Stimulated activated CD8-positive, alpha-beta memory T cell treated with anti-CD3 and anti-CD28 coated beads, Interleukin-7, amount 100 ng/mL, for 48 hours (primary cell): ENCODE results near the gene ESM1.
"Not testable (repeated sequence)": the region's sequence is repeated elsewhere in the genome, so short reads cannot be mapped to it uniquely, and the experiment has no call there.

ENCODE experiments used
- DNase-seq, 2 donors: peaks; one replicate each; pipeline ENCODE4 v3.0.0-alpha.2; 2020; ENCODE audit warnings: low read depth in 1 of 2; ENCODE audit errors: extremely low read depth in 1 of 2

Gene ESM1, protein sequence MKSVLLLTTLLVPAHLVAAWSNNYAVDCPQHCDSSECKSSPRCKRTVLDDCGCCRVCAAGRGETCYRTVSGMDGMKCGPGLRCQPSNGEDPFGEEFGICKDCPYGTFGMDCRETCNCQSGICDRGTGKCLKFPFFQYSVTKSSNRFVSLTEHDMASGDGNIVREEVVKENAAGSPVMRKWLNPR

DNA sequence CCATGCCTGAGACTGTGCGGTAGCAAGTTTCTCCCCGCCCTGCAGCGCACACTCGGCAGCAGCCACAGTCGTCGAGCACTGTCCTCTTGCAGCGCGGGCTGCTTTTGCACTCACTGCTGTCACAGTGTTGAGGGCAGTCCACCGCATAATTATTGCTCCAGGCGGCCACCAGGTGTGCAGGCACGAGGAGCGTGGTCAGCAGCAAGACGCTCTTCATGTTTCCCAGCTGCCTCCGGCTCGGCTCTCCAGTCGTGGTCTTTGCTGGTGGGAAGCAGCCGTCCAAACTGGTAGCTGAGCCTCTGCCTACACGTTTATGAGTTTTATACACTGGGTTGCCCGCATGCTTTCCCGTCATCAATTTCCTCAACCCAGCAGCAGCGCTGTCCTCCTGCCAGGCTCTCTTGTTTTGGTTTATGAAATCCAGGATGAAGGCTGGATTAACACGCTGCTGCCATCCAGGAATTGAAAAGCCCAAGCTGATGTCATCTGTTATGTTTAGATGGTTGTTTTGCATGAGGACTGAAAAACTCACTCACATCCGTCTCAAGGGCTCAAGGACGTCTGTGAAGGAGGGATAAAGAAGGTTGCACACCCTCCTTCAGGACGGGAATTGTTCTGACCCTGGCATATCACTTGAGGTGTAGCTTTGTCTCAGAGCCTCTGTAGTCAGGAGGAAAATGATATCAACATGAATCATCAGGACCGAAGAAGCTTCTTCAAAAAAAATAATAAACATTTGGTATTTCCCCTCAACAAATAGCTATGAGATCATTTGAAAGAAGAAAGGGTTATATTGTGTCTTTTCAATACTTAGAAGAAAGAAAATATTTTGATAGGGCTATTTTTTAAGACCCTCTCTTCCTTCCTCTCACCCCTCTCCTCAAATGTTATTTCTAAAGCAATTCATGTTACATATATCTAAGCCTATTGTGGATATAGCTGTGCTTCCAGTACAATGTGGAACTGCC lies at the start of gene ESM1:
Gene ESM1, minus strand, starts transcription at position 293 of the 968 bp plus-strand sequence. Its CDS starts 76 bp downstream, at position 217.
- no peak for DNase-seq

- no peak for DNase-seq
Measured at GRCh38 chr5:55033568-55033967, 48.2 kb upstream of the ESM1 start.

DNA sequence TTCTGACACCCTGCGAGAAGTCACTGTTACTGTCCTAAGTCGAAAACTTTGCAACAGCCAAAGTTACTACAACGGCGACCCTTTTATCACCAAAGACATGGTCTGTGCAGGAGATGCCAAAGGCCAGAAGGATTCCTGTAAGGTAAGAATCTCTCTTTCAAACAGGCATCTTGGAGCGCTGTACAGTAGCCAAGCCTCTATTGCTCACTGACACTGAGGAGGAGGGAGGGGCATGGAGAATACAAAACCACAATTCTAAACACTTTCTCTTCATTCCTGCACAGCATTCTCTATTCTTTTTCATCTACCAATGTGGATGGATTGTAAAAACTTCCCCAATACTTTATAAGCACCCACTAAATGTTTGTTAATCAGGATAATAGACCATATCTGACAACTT lies 46.1 kb upstream of the ESM1 start:
- DNase-seq = no peak

DNA sequence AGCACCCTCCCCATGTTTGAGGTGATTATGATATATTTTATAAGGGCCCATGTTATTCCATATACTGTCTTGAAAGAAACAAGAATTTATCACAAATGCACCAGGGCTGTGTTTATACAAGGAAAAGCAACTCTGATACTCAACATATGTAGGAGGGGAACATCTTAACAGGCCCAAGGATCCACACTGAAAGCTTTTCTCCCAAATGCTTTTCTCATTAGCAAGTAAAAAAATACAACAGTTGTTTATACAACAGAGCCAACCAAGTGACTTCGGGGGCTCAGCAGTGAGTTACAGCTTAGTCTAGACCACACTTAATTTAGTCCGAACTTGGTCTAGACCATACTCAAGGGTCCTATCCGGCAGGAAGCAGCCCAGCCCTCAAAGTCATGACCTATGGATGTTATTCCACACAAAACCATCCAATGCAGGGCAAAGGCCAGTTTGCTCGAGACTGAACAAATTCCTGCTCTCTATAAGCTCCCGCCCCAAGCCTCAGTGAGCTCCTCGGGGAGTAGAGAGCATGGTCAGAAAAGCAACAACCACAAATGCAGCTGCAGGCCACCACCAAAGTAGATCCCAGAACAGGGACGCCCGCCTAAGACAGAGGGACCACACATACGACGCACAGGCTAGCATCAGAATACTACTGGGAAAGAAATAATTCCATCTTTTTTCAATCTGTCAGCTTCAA lies 45.4 kb upstream of the ESM1 start:
- DNase-seq = no peak

- DNase-seq = no peak
Measured at GRCh38 chr5:55030220-55030619, 44.8 kb upstream of the ESM1 start.

DNA sequence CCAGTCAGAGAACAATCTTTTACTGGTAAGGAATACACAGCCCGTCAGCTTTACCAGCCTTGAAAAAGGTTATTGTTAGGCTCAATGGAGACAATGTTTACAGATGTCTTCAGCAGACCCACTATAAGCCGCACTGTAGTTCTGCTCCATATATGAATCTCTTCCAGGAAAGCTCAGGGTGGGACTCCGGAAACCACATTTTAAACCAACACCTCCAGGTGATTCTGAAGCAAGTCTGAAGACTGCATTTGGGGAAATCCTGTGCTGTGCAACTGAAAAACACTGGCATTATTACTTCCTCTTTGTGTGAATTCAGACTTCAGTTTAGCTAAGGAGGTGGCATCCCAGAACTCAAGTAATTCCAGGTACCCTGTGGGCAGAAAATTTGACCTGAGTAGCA lies 42.2 kb upstream of the ESM1 start:
- DNase-seq = peak in 1 of 2 donors; percentile 19

DNA sequence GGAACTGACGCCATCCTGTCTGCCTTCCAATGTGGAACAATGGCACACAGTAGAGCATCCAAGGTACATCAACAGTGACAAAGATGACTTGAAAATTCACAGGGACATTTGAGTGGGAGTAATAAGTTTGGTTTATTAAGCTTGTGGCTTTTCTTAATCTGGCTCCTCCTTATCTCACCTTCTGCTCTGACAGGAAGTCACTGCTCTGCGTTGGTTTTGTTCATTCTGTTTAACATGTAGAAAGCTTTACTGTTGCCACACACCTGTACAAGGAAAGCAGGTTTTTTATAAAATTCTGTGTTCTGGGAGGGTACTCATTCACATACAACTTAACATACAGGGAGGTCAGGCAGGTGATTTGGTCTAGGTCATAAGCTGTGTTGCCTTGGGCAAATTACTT lies 37.1 kb upstream of the ESM1 start:
- no peak for DNase-seq

GRCh38 chr5:55021821-55022220 lies 36.4 kb upstream of the ESM1 start:
- DNase-seq = no peak

GRCh38 chr5:55021410-55021809 lies 36.0 kb upstream of the ESM1 start:
- DNase-seq = no peak

DNA sequence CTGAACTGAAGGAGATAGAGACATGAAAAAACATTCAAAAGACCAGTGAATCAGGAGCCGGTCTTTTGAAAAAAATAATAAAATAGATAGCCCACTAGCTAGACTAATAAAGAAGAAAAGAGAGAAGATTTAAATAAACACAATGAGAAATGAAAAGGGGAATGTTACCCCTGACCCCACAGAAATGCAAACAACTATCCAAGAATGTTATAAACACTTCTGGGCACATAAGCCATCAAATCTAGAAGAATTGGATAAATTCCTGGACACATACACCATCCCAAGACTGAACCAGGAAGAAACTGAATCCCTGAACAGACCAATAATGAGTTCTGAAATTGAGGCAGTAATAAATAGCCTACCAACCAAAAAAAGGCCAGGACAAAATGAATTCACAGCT lies 24.8 kb upstream of the ESM1 start:
- DNase-seq = not testable (repeated sequence)

DNA sequence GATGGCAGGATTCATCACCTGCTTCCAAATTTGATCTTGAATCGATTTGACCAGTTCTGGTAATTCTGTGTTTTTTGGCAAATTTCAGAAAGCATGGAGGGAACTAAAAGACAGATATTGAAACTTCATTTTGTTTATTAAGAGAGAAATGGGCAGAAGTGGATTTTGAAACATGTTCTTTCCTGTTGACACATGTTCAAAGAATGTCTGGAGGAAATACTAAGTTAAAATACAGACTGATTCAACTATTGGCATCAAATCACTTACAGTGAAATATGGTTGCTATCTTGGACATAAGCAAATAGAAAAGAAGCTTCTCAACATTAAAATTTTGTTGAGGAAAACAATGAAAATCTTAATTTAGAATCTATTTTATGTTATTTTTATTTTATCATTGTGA lies 19.3 kb upstream of the ESM1 start:
- no peak for DNase-seq

DNA sequence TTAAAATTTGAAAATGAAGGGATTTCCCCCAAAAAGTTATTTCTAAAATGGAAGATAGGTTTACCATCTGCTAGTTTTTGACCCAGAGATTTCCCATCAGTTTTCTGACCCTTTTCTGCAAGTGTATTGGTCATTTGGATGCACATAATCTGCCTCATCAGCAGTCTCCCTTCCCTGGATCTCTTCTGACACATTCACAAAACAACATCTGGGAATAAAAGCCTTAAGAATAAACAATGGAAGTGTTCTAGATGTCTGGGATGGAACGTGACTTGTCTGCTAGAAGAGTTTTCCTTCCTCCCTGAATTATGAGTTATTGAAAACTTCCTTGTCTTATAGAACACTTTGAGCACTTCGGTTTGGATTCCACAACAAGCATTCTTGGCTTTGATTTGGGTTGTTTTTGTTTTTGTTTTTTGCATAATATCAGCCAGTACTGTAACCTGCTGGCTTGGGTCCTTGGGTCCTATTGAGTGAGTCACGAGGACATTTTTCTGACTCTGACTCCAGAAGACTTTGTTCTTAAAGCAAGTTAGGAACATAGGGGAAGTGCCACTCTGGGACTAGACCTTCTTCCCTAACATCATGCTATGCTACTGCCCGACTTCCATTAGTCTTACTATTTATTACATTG lies 18.2 kb upstream of the ESM1 start:
- DNase-seq = no peak

- DNase-seq = not testable (repeated sequence)
Measured at GRCh38 chr5:55002166-55002565, 16.8 kb upstream of the ESM1 start.

GRCh38 chr5:54997081-54997480 lies 11.7 kb upstream of the ESM1 start:
- DNase-seq = no peak

DNA sequence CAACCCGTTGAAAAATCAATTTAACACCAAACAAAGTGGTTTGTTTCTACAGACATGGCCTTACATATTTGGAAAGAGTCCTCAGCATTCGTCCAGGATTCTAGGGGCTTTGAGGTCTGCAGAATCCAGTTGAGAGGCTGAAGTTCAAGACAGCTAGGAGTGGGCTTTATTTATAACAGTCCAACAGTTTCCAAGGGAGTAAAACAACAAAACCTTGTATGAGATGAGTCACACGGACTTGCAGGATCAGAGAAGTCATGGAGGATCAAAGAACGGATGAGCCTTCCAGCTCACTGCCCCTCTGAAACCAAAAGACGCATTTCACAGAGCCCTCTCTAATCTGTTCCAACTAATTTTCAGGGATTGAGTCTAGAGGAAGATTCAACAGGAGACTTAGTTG lies 11.1 kb upstream of the ESM1 start:
- no peak for DNase-seq

GRCh38 chr5:54995168-54995567 lies 9.8 kb upstream of the ESM1 start:
- DNase-seq = no peak

- DNase-seq = no peak
Measured at GRCh38 chr5:54994628-54995027, 9.2 kb upstream of the ESM1 start.

- no peak for DNase-seq
Measured at GRCh38 chr5:54993318-54993717, 7.9 kb upstream of the ESM1 start.

DNA sequence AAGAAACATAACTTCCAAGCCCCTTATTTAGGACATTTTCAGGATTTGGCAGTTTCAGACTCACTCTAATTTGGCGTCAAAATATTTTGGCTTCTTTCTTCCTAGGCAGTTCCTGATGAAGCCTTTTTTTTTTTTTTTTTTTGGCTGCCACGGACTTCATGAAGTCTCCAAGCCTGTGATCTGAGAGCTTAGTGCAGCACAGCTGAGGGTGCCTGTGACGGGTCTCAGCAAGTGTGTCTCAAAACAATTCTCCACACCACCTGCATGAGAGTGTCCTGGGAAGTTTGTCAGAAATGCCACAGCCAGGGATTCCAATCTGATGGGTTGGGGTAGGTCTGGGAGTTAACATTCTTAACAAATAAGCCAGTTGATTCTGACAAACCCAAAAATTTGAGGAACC lies 6.0 kb upstream of the ESM1 start:
- DNase-seq = no peak

- DNase-seq = no peak
Measured at GRCh38 chr5:54990841-54991258, 5.5 kb upstream of the ESM1 start.

- DNase-seq = no peak
Measured at GRCh38 chr5:54988817-54989216, 3.4 kb upstream of the ESM1 start.
